ENCODE measurements around the gene LINC00632.

LINC00632 gene

DNA sequence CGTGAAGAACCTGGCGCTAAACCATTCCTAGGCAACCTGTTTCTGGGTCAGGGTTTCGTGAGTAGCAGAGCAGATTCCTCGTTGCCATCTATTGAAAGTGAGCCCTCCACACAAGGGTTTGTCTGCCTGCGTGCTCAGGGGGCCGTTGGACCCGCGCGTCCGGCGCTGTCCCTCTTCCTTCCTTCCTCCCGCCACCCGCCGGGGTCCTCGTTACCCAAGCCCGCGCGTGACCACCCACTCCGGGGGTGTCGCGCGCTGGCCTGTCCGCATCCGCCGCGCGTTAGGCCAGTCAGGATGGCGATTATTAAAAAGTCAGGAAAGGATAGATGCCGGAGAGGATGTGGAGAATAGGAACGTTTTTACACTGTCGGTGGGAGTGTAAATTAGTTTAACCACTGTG, 66.8 kb downstream of the LINC00632 start:
- Histone ChIP-seq H3K9me3 (ENCODE audit: insufficient read depth, low read length, severe bottlenecking) (no peaks in the 10 kb centered on the region), H3K27me3 (ENCODE audit: insufficient read depth, low read length, poor library complexity) (no peaks in the 10 kb centered on the region), H4K20me1 (ENCODE audit: insufficient read depth, low read length) (no peaks in the 10 kb centered on the region), H3K27ac (ENCODE audit: low read length) (no peak overlapping the region), H3K9ac (ENCODE audit: low read depth, low read length) (no peak overlapping the region), H3K4me2 (ENCODE audit: insufficient read depth, low read length) (no peak overlapping the region), H3K4me3 (ENCODE audit: low read depth in 1 of 2, low read length in 2 of 2) (no peak overlapping the region), H3K79me2 (ENCODE audit: insufficient read depth, low read length) (no peaks in the 10 kb centered on the region), H3K36me3 (ENCODE audit: insufficient read depth, low read length) (no peaks in the 10 kb centered on the region), H3K4me1 (ENCODE audit: insufficient read depth, low read length) (no peaks in the 10 kb centered on the region), H2AFZ (ENCODE audit: low read depth, low read length) (no peak overlapping the region)
- TF ChIP-seq EZH2 (IDR thresholded peaks at IDR 0.05; ENCODE audit: borderline replicate concordance, low read depth, low read length, severe bottlenecking) (no peak), CTCF (IDR thresholded peaks at IDR 0.05; ENCODE audit: borderline replicate concordance, extremely low read depth, low read length, poor library complexity, severe bottlenecking) (no peak)
- no peak for DNase-seq
- no peak for ATAC-seq (ENCODE audit: insufficient read depth, low read depth)

- no peaks in the 10 kb centered on the region for H3K79me2 ChIP-seq (ENCODE audit: insufficient read depth, low read length)
- no peak overlapping the region for H3K4me3 ChIP-seq (ENCODE audit: low read depth in 1 of 2, low read length in 2 of 2)
- no peaks in the 10 kb centered on the region for H3K27me3 ChIP-seq (ENCODE audit: insufficient read depth, low read length, poor library complexity)
- no peak for ATAC-seq (ENCODE audit: insufficient read depth, low read depth)
- no peak for TF ChIP-seq EZH2 (IDR thresholded peaks at IDR 0.05; ENCODE audit: borderline replicate concordance, low read depth, low read length, severe bottlenecking)
- H3K27ac ChIP-seq (ENCODE audit: low read length), result no peak overlapping the region
- no peak for DNase-seq
- no peaks in the 10 kb centered on the region for H4K20me1 ChIP-seq (ENCODE audit: insufficient read depth, low read length)
- no peaks in the 10 kb centered on the region for H3K36me3 ChIP-seq (ENCODE audit: insufficient read depth, low read length)
- H3K4me2 ChIP-seq (ENCODE audit: insufficient read depth, low read length), result no peak overlapping the region
- H3K9ac ChIP-seq (ENCODE audit: low read depth, low read length), result no peak overlapping the region
- H2AFZ ChIP-seq (ENCODE audit: low read depth, low read length), result no peak overlapping the region
- H3K9me3 ChIP-seq (ENCODE audit: insufficient read depth, low read length, severe bottlenecking), result no peaks in the 10 kb centered on the region
- H3K4me1 ChIP-seq (ENCODE audit: insufficient read depth, low read length), result no peaks in the 10 kb centered on the region
These were observed 85.1 kb downstream of the LINC00632 start for GRCh38 chrX:140794642-140795041.

DNA sequence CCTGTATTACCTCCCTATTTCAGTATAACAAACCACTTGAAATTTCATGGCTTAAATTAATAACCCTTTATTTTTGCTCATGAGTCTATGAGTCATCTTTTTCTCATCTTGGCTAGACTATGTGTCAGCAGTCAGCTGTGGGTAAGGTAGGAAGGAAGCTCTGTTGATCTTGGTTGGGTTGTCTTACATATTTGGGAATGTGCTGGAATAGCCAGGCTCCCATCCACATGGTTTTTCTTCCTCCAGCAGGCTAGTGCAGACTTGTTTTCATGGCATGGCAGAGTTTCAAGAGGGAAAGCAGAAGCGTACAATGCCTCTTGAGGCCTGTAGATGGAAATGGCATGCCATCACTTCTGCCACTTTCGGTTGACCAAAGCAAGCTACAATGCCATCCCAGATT, 89.7 kb downstream of the LINC00632 start:
- no peaks in the 10 kb centered on the region for H3K36me3 ChIP-seq (ENCODE audit: insufficient read depth, low read length)
- DNase-seq, result no peak
- H3K9ac ChIP-seq (ENCODE audit: low read depth, low read length), result no peak overlapping the region
- no peak overlapping the region for H2AFZ ChIP-seq (ENCODE audit: low read depth, low read length)
- H3K4me3 ChIP-seq (ENCODE audit: low read depth in 1 of 2, low read length in 2 of 2), result no peak overlapping the region
- no peaks in the 10 kb centered on the region for H3K79me2 ChIP-seq (ENCODE audit: insufficient read depth, low read length)
- no peaks in the 10 kb centered on the region for H3K9me3 ChIP-seq (ENCODE audit: insufficient read depth, low read length, severe bottlenecking)
- no peak overlapping the region for H3K27ac ChIP-seq (ENCODE audit: low read length)
- no peaks in the 10 kb centered on the region for H3K4me1 ChIP-seq (ENCODE audit: insufficient read depth, low read length)
- no peak overlapping the region for H3K4me2 ChIP-seq (ENCODE audit: insufficient read depth, low read length)
- TF ChIP-seq EZH2 (IDR thresholded peaks at IDR 0.05; ENCODE audit: borderline replicate concordance, low read depth, low read length, severe bottlenecking) (no peak), CTCF (IDR thresholded peaks at IDR 0.05; ENCODE audit: borderline replicate concordance, extremely low read depth, low read length, poor library complexity, severe bottlenecking) (no peak)
- H3K27me3 ChIP-seq (ENCODE audit: insufficient read depth, low read length, poor library complexity), result no peaks in the 10 kb centered on the region
- no peaks in the 10 kb centered on the region for H4K20me1 ChIP-seq (ENCODE audit: insufficient read depth, low read length)
- ATAC-seq (ENCODE audit: insufficient read depth, low read depth), result no peak

GRCh38 chrX:140804292-140804691, 94.7 kb downstream of the LINC00632 start:
- H3K4me1 ChIP-seq (ENCODE audit: insufficient read depth, low read length), result no peaks in the 10 kb centered on the region
- no peak overlapping the region for H2AFZ ChIP-seq (ENCODE audit: low read depth, low read length)
- H3K36me3 ChIP-seq (ENCODE audit: insufficient read depth, low read length), result no peaks in the 10 kb centered on the region
- no peak overlapping the region for H3K9ac ChIP-seq (ENCODE audit: low read depth, low read length)
- H4K20me1 ChIP-seq (ENCODE audit: insufficient read depth, low read length), result no peaks in the 10 kb centered on the region
- no peak for ATAC-seq (ENCODE audit: insufficient read depth, low read depth)
- no peak overlapping the region for H3K4me2 ChIP-seq (ENCODE audit: insufficient read depth, low read length)
- H3K27me3 ChIP-seq (ENCODE audit: insufficient read depth, low read length, poor library complexity), result no peaks in the 10 kb centered on the region
- H3K27ac ChIP-seq (ENCODE audit: low read length), result no peak overlapping the region
- no peaks in the 10 kb centered on the region for H3K9me3 ChIP-seq (ENCODE audit: insufficient read depth, low read length, severe bottlenecking)
- TF ChIP-seq EZH2 (IDR thresholded peaks at IDR 0.05; ENCODE audit: borderline replicate concordance, low read depth, low read length, severe bottlenecking) (no peak), CTCF (IDR thresholded peaks at IDR 0.05; ENCODE audit: borderline replicate concordance, extremely low read depth, low read length, poor library complexity, severe bottlenecking) (no peak)
- no peak for DNase-seq
- H3K79me2 ChIP-seq (ENCODE audit: insufficient read depth, low read length), result no peaks in the 10 kb centered on the region
- H3K4me3 ChIP-seq (ENCODE audit: low read depth in 1 of 2, low read length in 2 of 2), result no peak overlapping the region

Data from DND-41 (cell line).